Pancreas (tissue), 10 donors: ENCODE data around the gene LRRC25. TPM values are rescaled to one million over a fixed set of nuclear protein-coding genes. Genes with fewer than 3 reads are reported as not detected.

Experiments used
- ATAC-seq, 4 donors: fragments of 200-7000 bp; cut with Tn5 transposase; one replicate each; pipeline versions ENCODE4 v1.8.0 to v1.9.1; 2020; ENCODE audit warnings: mild to moderate bottlenecking in 4 of 4, moderate library complexity in 4 of 4
- DNase-seq, 6 donors: peaks; one replicate each; pipeline ENCODE4 v3.0.0-alpha.2; 2020
- FAIRE-seq: peaks from 2 replicates; lab custom pipeline; 2012; peaks lifted over from hg19 to GRCh38; lab: Jason Lieb, UNC
- H3K27ac ChIP-seq, 4 donors: fragments of 200-600 bp; sonication (generic); 1 replicate in 3 of 4; 2 replicates in 1 of 4; pipeline versions ENCODE4 v1.5.0 to v1.8.0; 2020
- H3K27me3 ChIP-seq, 4 donors: fragments of 200-600 bp; one replicate each; pipeline ENCODE4 v1.8.0; 2021
- H3K36me3 ChIP-seq, 3 donors: fragments of 200-600 bp; sonication (generic) in 1 of 3; one replicate each; pipeline versions ENCODE4 v1.5.0 to v1.8.0; 2020 to 2021
- H3K4me1 ChIP-seq, 3 donors: fragments of 200-600 bp; one replicate each; pipeline ENCODE4 v1.8.0; 2021
- H3K4me3 ChIP-seq, 4 donors: fragments of 200-600 bp; sonication (generic) in 2 of 4; one replicate each; pipeline versions ENCODE4 v1.5.0 to v1.8.0; 2020 to 2021
- H3K9me3 ChIP-seq, 4 donors: fragments of 200-600 bp; one replicate each; pipeline ENCODE4 v1.8.0; 2021
- WGBS, 2 donors: extraction: QIAGEN DNeasy Blood & Tissue Kit; methylation state at CpG; one replicate each; pipeline ENCODE4 v1.1.7; 2013; 5-methylcytosine and 5-hydroxymethylcytosine counted together
- intact Hi-C, 3 donors: fragments of 100-400 bp; cut with DNase I; formaldehyde crosslinking; loops; one replicate each; pipeline versions ENCODE4 v1.11.1 to v1.14.2; 2022
- polyA plus RNA-seq, 2 donors: library from polyadenylated mRNA; stranded (reverse); fragments of 200-250 nt; gene quantifications; one replicate each; pipeline ENCODE4 v1.2.3, GENCODE V29; 2013
- total RNA-seq, 6 donors: library from RNA; stranded (reverse); fragmentation: NEBNext Ultra II Directional in 4 of 6; extraction: Animal tissue kit (Norgen Biotek cat#: 25700) in 4 of 6; gene quantifications; one replicate each; pipeline versions ENCODE4 v1.2.1 to v1.2.4, GENCODE V29; 2021 to 2023
- TF ChIP-seq, protein P1 (sequence below), 4 donors: fragments of 200-600 bp; sonication (generic) in 3 of 4; IDR thresholded peaks; one replicate each; pipeline versions ENCODE4 v1.5.0 to v1.8.0; 2021; ENCODE audit warnings: antibody characterized with exemption in 4 of 4
- donor health status: healthy with polysubstance abuse.
- donor health status: DM: no; HTN: no; CAD: no; lungs with moderate emphysema.
- donor health status: DM: no; HTN: no; CAD: no.
- donor health status: control.
- donor health status: control.
- donor health status: Bipolar disorder and iron deficiency.
- donor health status: DM: yes; HTN: yes; CAD: no.
- donor health status: DM: no; HTN: no; CAD: no.
- donor health status: DM: no; HTN: no; CAD: no.
- donor health status: DM: yes; HTN: yes; CAD: no.

The LRRC25 gene
- total and polyA plus RNA-seq, 8 donors, result 0.14 to 6.1 (median 0.97) TPM

DNA sequence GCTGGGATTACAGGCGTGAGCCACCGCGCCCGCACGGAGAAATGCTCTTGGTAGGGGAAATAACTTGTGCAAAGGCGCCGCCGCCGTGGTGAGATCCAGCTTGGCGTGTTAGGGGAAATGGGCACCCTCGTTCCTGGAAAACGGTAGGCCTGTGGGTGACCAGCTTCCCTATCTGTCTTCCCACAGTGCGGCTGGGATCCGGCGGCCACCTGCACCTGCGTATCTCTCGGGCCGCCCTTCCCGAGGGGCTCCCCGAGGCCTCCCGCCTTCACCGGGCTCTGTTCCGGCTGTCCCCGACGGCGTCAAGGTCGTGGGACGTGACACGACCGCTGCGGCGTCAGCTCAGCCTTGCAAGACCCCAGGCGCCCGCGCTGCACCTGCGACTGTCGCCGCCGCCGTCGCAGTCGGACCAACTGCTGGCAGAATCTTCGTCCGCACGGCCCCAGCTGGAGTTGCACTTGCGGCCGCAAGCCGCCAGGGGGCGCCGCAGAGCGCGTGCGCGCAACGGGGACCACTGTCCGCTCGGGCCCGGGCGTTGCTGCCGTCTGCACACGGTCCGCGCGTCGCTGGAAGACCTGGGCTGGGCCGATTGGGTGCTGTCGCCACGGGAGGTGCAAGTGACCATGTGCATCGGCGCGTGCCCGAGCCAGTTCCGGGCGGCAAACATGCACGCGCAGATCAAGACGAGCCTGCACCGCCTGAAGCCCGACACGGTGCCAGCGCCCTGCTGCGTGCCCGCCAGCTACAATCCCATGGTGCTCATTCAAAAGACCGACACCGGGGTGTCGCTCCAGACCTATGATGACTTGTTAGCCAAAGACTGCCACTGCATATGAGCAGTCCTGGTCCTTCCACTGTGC, 9.1 kb downstream of the LRRC25 start:
- TF ChIP-seq, protein P1, sequence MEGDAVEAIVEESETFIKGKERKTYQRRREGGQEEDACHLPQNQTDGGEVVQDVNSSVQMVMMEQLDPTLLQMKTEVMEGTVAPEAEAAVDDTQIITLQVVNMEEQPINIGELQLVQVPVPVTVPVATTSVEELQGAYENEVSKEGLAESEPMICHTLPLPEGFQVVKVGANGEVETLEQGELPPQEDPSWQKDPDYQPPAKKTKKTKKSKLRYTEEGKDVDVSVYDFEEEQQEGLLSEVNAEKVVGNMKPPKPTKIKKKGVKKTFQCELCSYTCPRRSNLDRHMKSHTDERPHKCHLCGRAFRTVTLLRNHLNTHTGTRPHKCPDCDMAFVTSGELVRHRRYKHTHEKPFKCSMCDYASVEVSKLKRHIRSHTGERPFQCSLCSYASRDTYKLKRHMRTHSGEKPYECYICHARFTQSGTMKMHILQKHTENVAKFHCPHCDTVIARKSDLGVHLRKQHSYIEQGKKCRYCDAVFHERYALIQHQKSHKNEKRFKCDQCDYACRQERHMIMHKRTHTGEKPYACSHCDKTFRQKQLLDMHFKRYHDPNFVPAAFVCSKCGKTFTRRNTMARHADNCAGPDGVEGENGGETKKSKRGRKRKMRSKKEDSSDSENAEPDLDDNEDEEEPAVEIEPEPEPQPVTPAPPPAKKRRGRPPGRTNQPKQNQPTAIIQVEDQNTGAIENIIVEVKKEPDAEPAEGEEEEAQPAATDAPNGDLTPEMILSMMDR (IDR thresholded peaks at IDR 0.05), result peak; percentile 92 to 100 (median 97)
- H3K27me3 ChIP-seq, result no peaks in the 10 kb centered on the region
- H3K4me1 ChIP-seq, result peaks cover 7 to 17% (median 10%) of the 10 kb centered on the region in 3 donors
- peak; percentile 73 to 94 (median 84) for DNase-seq
- ATAC-seq, result peak; percentile 7 to 72 (median 66)
- intact Hi-C loops, result no loop called here
- H3K27ac ChIP-seq, result peak overlapping the region in 3 of 4 donors; percentile 44 to 81 (median 52)
- no peak for FAIRE-seq
- peak overlapping the region in 3 of 4 donors; percentile 43 to 86 (median 61) for H3K4me3 ChIP-seq
- no peaks in the 10 kb centered on the region for H3K9me3 ChIP-seq
- H3K36me3 ChIP-seq, result peaks cover 0 to 18% (median 0%) of the 10 kb centered on the region in 3 donors
- WGBS, 2 donors, result 18 to 28% methylated on average over 75 to 86 of the region's 86 CpGs

DNA sequence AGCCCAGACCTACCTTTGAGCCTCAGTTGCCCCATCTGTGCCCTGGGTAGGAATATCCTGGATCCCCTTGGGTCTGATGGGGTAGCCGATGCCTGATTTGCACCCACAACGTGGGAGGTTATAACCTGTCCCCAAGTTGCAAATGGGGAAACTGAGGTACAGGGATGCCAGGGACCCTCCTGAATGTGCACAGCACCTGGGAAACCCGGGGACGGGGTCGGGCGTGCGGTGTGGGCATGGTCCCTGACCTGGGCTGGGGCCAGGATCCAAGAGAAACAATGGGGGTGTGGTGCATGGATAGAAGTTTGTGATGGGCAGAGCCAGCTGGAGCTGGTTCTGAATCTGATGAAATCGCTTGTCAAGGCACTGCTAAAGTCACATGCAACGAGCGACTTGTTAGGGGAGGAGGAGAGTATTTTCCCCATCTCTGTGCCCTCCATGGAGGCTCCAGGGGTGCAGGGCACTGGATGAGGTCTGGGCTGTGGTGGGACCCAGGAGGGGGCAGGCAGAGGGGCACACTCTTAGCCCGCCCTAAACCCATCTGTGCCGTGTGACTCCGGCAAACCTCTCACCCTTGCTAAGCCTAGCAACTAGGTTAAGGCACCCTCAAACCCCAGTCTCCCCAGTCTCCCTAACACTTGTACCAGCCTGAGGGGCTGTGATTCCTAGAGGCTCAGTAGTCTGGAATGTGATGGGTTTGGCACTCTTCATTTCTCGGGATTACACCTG, 10.7 kb downstream of the LRRC25 start:
- H3K36me3 ChIP-seq, result peaks cover 0 to 18% (median 0%) of the 10 kb centered on the region in 3 donors
- 44 to 46% methylated on average over 13 to 14 of the region's 14 CpGs for WGBS, 2 donors
- TF ChIP-seq, protein P1 (IDR thresholded peaks at IDR 0.05), result no peak
- no peaks in the 10 kb centered on the region for H3K9me3 ChIP-seq
- H3K27me3 ChIP-seq, result no peaks in the 10 kb centered on the region
- ATAC-seq (peak in 3 of 4 donors; percentile 4 to 8 (median 6)), FAIRE-seq (no peak), DNase-seq (peak in 1 of 6 donors; percentile 65)
- intact Hi-C loops, result no loop called here
- H3K4me3 ChIP-seq, result peak overlapping the region; percentile 36 to 86 (median 52)
- peaks cover 7 to 20% (median 10%) of the 10 kb centered on the region in 3 donors for H3K4me1 ChIP-seq
- H3K27ac ChIP-seq, result peak overlapping the region; percentile 48 to 82 (median 70)

DNA sequence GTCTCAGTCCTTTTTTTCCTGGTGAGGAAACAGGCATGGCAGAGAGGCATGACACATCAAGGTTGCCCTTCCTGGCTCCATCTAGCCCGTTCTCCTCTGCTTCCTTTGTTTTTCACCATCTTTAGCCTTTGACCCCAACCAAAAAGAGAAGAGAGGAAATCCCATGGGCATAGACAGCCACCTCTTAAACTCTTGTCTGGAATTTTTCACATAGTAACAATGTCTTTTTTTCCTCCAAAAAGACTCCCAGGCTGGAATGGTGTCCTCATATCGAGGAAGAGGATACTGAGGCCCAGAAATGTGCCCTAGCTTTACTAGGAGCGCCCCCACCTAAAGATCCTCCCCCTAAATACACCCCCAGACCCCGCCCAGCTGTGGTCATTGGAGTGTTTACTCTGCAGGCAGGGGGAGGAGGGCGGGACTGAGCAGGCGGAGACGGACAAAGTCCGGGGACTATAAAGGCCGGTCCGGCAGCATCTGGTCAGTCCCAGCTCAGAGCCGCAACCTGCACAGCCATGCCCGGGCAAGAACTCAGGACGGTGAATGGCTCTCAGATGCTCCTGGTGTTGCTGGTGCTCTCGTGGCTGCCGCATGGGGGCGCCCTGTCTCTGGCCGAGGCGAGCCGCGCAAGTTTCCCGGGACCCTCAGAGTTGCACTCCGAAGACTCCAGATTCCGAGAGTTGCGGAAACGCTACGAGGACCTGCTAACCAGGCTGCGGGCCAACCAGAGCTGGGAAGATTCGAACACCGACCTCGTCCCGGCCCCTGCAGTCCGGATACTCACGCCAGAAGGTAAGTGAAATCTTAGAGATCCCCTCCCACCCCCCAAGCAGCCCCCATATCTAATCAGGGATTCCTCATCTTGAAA, 11.5 kb downstream of the LRRC25 start, which contains the start of gene GDF15:
TSS of gene GDF15 (plus strand) at position 484 of the 868 bp plus-strand sequence. CDS start at position 516, 32 bp downstream.
- Histone ChIP-seq H3K36me3 (peaks cover 0 to 18% (median 0%) of the 10 kb centered on the region in 3 donors), H3K4me3 (peak within 1 kb of the TSS; percentile 36 to 86 (median 52)), H3K4me1 (peaks cover 7 to 20% (median 10%) of the 10 kb centered on the region in 3 donors), H3K27ac (peak within 1 kb of the TSS; percentile 48 to 82 (median 70)), H3K9me3 (no peaks in the 10 kb centered on the region), H3K27me3 (no peaks in the 10 kb centered on the region)
- peak; percentile 93 to 98 (median 95) for DNase-seq
- FAIRE-seq, result no peak
- WGBS, 2 donors, result 14 to 18% methylated on average over 32 to 33 of the region's 33 CpGs
- intact Hi-C loops, result no loop called here
- TF ChIP-seq, protein P1 (IDR thresholded peaks at IDR 0.05), result peak; percentile 41 to 69 (median 60)
- ATAC-seq, result peak; percentile 70 to 83 (median 82)

DNA sequence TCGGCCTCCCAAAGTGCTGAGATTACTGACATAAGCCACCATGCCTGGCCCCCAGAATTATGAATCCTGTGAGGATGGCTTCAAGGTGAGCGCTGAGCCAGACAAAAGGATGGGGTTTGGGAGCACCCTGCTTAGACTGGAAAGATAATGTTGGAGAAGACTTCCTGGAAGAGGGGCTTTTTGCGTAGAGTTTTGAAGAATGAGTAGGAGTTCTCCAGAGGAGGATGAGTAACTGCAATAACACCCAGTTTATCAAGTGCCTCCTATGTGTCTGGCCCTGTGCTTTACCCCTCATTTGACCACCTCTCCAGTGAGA, 12.1 kb downstream of the LRRC25 start:
- ATAC-seq (no peak), DNase-seq (no peak), FAIRE-seq (no peak)
- Histone ChIP-seq H3K27me3 (no peaks in the 10 kb centered on the region), H3K4me3 (no peak overlapping the region), H3K36me3 (peaks cover 0 to 18% (median 0%) of the 10 kb centered on the region in 3 donors), H3K4me1 (peaks cover 10 to 26% (median 13%) of the 10 kb centered on the region in 3 donors), H3K9me3 (no peaks in the 10 kb centered on the region), H3K27ac (peak overlapping the region in 3 of 4 donors; percentile 48 to 82 (median 81))
- intact Hi-C loops, result no loop called here
- WGBS, 2 donors, result 91 to 92% methylated on average over 3 of the region's 3 CpGs
- TF ChIP-seq, protein P1 (IDR thresholded peaks at IDR 0.05), result no peak
